Stimulated activated naive CD8-positive, alpha-beta T cell treated with anti-CD3 and anti-CD28 coated beads, Interleukin-15, Interleukin-2, amounts not matched to agents 100 U/mL and 50 U/mL, for 24 hours (primary cell): ENCODE measurements around the gene ARSD.
"Not testable (repeated sequence)": the region's sequence is repeated elsewhere in the genome, so short reads cannot be mapped to it uniquely, and the experiment has no call there.

Source experiments
- ATAC-seq: fragments of 150-1000 bp; cut with Tn5 transposase; one replicate; pipeline ENCODE4 v1.10.0; 2021
- DNase-seq: peaks from one replicate; pipeline ENCODE4 v3.0.0; 2021

ARSD gene

GRCh38 chrX:2928583-2929434 lies at the start of gene ARSD:
TSS of gene ARSD (minus strand) at chrX:2929339. CDS start at chrX:2929275, 64 bp downstream.
- DNase-seq (peak; percentile 53), ATAC-seq (peak; percentile 87)

- ATAC-seq, DNase-seq: not testable (repeated sequence)
These were observed 49.5 kb upstream of the ARSD start for GRCh38 chrX:2978639-2979038.

GRCh38 chrX:2974961-2975360 lies 45.8 kb upstream of the ARSD start:
- ATAC-seq (no peak), DNase-seq (no peak)

- DNase-seq = no peak
These were observed 43.3 kb upstream of the ARSD start for GRCh38 chrX:2972391-2972790.

GRCh38 chrX:2969021-2969420 lies 39.9 kb upstream of the ARSD start:
- ATAC-seq = no peak

More at GRCh38 chrX:2972391-2972790, 43.3 kb upstream of the ARSD start:
- no peak for ATAC-seq

GRCh38 chrX:2967998-2968909 lies 39.1 kb upstream of the ARSD start:
- peak; percentile 89 for ATAC-seq
- DNase-seq = peak; percentile 5

More at GRCh38 chrX:2969021-2969420, 39.9 kb upstream of the ARSD start:
- DNase-seq = no peak

- ATAC-seq (no peak), DNase-seq (no peak)
These were observed 38.4 kb upstream of the ARSD start for GRCh38 chrX:2967584-2967983.

GRCh38 chrX:2967012-2967411 lies 37.9 kb upstream of the ARSD start:
- no peak for DNase-seq
- ATAC-seq = no peak

GRCh38 chrX:2965965-2966364 lies 36.8 kb upstream of the ARSD start:
- ATAC-seq (no peak), DNase-seq (peak; percentile 3)

GRCh38 chrX:2963992-2964794 lies 35.1 kb upstream of the ARSD start:
- DNase-seq, ATAC-seq: not testable (repeated sequence)

- DNase-seq, ATAC-seq: not testable (repeated sequence)
These were observed 34.3 kb upstream of the ARSD start for GRCh38 chrX:2963449-2963848.

GRCh38 chrX:2962381-2962780 lies 33.2 kb upstream of the ARSD start:
- DNase-seq (no peak), ATAC-seq (no peak)

GRCh38 chrX:2960861-2961515 lies 31.8 kb upstream of the ARSD start:
- no peak for DNase-seq

GRCh38 chrX:2958199-2958598 lies 29.1 kb upstream of the ARSD start:
- ATAC-seq = no peak

More at GRCh38 chrX:2960861-2961515, 31.8 kb upstream of the ARSD start:
- no peak for ATAC-seq

GRCh38 chrX:2955838-2956237 lies 26.7 kb upstream of the ARSD start:
- ATAC-seq (no peak), DNase-seq (no peak)

More at GRCh38 chrX:2958199-2958598, 29.1 kb upstream of the ARSD start:
- no peak for DNase-seq

- ATAC-seq (no peak), DNase-seq (no peak)
These were observed 26.1 kb upstream of the ARSD start for GRCh38 chrX:2955281-2955680.

- DNase-seq (no peak), ATAC-seq (no peak)
These were observed 25.4 kb upstream of the ARSD start for GRCh38 chrX:2954541-2954940.

- not testable (repeated sequence) for ATAC-seq
These were observed 8.8 kb upstream of the ARSD start for GRCh38 chrX:2937942-2938341.

GRCh38 chrX:2934715-2935710 lies 5.9 kb upstream of the ARSD start:
- DNase-seq (no peak), ATAC-seq (no peak)

More at GRCh38 chrX:2937942-2938341, 8.8 kb upstream of the ARSD start:
- not testable (repeated sequence) for DNase-seq
